Liver (tissue), 9 donors: ENCODE measurements around the gene ADGRV1. TPM values are rescaled to one million over a fixed set of nuclear protein-coding genes. Genes with fewer than 3 reads are reported as not detected.

ENCODE experiments used
- DNase-seq: peaks from one replicate; pipeline ENCODE4 v3.0.0-alpha.2; 2017; ENCODE audit warnings: low spot score
- H3K27ac ChIP-seq, 2 donors: one replicate each; pipeline ENCODE4 v1.7.0; 2013; ENCODE audit warnings: inconsistent platforms in 2 of 2, low read length in 2 of 2, control low read depth in 1 of 2, low read depth in 1 of 2, mild to moderate bottlenecking in 1 of 2
- H3K27me3 ChIP-seq, 4 donors: one replicate each; pipeline versions ENCODE4 v1.6.1 to v1.7.0; 2013; ENCODE audit warnings: low read length in 3 of 4, inconsistent platforms in 1 of 4, mild to moderate bottlenecking in 1 of 4, moderate library complexity in 1 of 4; ENCODE audit not compliant: control insufficient read depth in 4 of 4, insufficient read depth in 4 of 4
- H3K36me3 ChIP-seq, 4 donors: one replicate each; pipeline versions ENCODE4 v1.6.1 to v1.7.0; 2013; ENCODE audit warnings: low read length in 3 of 4, mild to moderate bottlenecking in 3 of 4, low read depth in 1 of 4, moderate library complexity in 1 of 4; ENCODE audit not compliant: control insufficient read depth in 4 of 4, insufficient read depth in 3 of 4
- H3K4me1 ChIP-seq, 4 donors: one replicate each; pipeline versions ENCODE4 v1.6.1 to v1.7.0; 2013; ENCODE audit warnings: low read length in 3 of 4, mild to moderate bottlenecking in 3 of 4, moderate library complexity in 1 of 4; ENCODE audit not compliant: control insufficient read depth in 4 of 4, insufficient read depth in 4 of 4
- H3K4me3 ChIP-seq, 3 donors: one replicate each; pipeline versions ENCODE4 v1.6.1 to v1.7.0; 2013; ENCODE audit warnings: low read length in 3 of 3, control low read depth in 1 of 3, low read depth in 1 of 3, mild to moderate bottlenecking in 1 of 3
- H3K9ac ChIP-seq, 2 donors: one replicate each; pipeline ENCODE4 v1.7.0; 2013; ENCODE audit warnings: low read length in 2 of 2, mild to moderate bottlenecking in 2 of 2, moderate library complexity in 2 of 2, control low read depth in 1 of 2, low read depth in 1 of 2
- H3K9me3 ChIP-seq, 4 donors: one replicate each; pipeline versions ENCODE4 v1.6.1 to v1.7.0; 2013; ENCODE audit warnings: low read length in 3 of 4; ENCODE audit not compliant: control insufficient read depth in 4 of 4
- EGR1 ChIP-seq, 2 donors: IDR thresholded peaks; 2 replicates each; pipeline ENCODE4 v1.6.1; 2016 to 2018; ENCODE audit warnings: antibody characterized with exemption in 2 of 2, low read depth in 2 of 2
- FOXA1 ChIP-seq: IDR thresholded peaks from 2 replicates; pipeline ENCODE4 v1.6.1; 2016; ENCODE audit warnings: antibody characterized with exemption
- FOXA2 ChIP-seq: IDR thresholded peaks from 2 replicates; pipeline ENCODE4 v1.6.1; 2016; ENCODE audit warnings: antibody characterized with exemption
- GABPA ChIP-seq, 2 donors: IDR thresholded peaks in 1 of 2; conservative IDR thresholded peaks in 1 of 2; 2 replicates each; pipeline ENCODE4 v1.6.1; 2016; ENCODE audit warnings: antibody characterized with exemption in 2 of 2, mild to moderate bottlenecking in 1 of 2, moderate library complexity in 1 of 2
- HNF4A ChIP-seq, 2 donors: conservative IDR thresholded peaks; 2 replicates each; pipeline ENCODE4 v1.6.1; 2016; ENCODE audit warnings: antibody characterized with exemption in 2 of 2, mild to moderate bottlenecking in 2 of 2
- HNF4G ChIP-seq: IDR thresholded peaks from 2 replicates; pipeline ENCODE4 v1.6.1; 2016; ENCODE audit warnings: antibody characterized with exemption
- JUND ChIP-seq, 2 donors: IDR thresholded peaks; 2 replicates each; pipeline ENCODE4 v1.6.1; 2016; ENCODE audit warnings: antibody characterized with exemption in 2 of 2
- NR2F2 ChIP-seq: IDR thresholded peaks from 2 replicates; pipeline ENCODE4 v1.6.1; 2016; ENCODE audit warnings: antibody characterized with exemption
- RAD21 ChIP-seq, 2 donors: IDR thresholded peaks; 2 replicates each; pipeline ENCODE4 v1.6.1; 2016; ENCODE audit warnings: antibody characterized with exemption in 2 of 2, mild to moderate bottlenecking in 2 of 2
- RXRA ChIP-seq, 2 donors: IDR thresholded peaks; 2 replicates each; pipeline ENCODE4 v1.6.1; 2017 to 2018; ENCODE audit warnings: antibody characterized with exemption in 2 of 2, mild to moderate bottlenecking in 1 of 2
- SP1 ChIP-seq: IDR thresholded peaks from 2 replicates; pipeline ENCODE4 v1.6.1; 2018; ENCODE audit warnings: antibody characterized with exemption, mild to moderate bottlenecking
- TAF1 ChIP-seq: conservative IDR thresholded peaks from 2 replicates; pipeline ENCODE4 v1.6.1; 2016; ENCODE audit warnings: antibody characterized with exemption, mild to moderate bottlenecking
- YY1 ChIP-seq: IDR thresholded peaks from 2 replicates; pipeline ENCODE4 v1.6.1; 2016; ENCODE audit warnings: antibody characterized with exemption, mild to moderate bottlenecking
- WGBS: extraction: QIAGEN DNeasy Blood & Tissue Kit; methylation state at CpG from one replicate; pipeline ENCODE4 v1.1.7; 2013; 5-methylcytosine and 5-hydroxymethylcytosine counted together
- polyA plus RNA-seq, 2 donors: library from polyadenylated mRNA; stranded (reverse) in 1 of 2; unstranded in 1 of 2; fragments of 200-250 nt in 1 of 2; fragments of >200 nt in 1 of 2; fragmentation: Nextera tagmentation in 1 of 2; extraction: Ambion mirVana in 1 of 2; gene quantifications; one replicate each; pipeline versions ENCODE4 v1.2.1 to v1.2.3, GENCODE V29; 2013 to 2015
- total RNA-seq, 2 donors: library from RNA; depleted of rRNA; stranded (reverse); fragments of >200 nt; gene quantifications; one replicate each; pipeline ENCODE4 v1.2.3, GENCODE V29; 2014
- TF ChIP-seq, protein P1 (sequence below): IDR thresholded peaks from 2 replicates; pipeline ENCODE4 v1.6.1; 2016; ENCODE audit warnings: antibody characterized with exemption
- TF ChIP-seq, protein P2 (sequence below): IDR thresholded peaks from 2 replicates; pipeline ENCODE4 v1.6.1; 2016; ENCODE audit warnings: antibody characterized with exemption
- TF ChIP-seq, protein P3 (sequence below): IDR thresholded peaks from 2 replicates; pipeline ENCODE4 v1.6.1; 2016; ENCODE audit warnings: antibody characterized with exemption
- TF ChIP-seq, protein P4 (sequence below): IDR thresholded peaks from 2 replicates; pipeline ENCODE4 v1.6.1; 2016; ENCODE audit warnings: antibody characterized with exemption, mild to moderate bottlenecking
- TF ChIP-seq, protein P5 (sequence below): fragments of 150-350 bp; IDR thresholded peaks from 2 replicates; pipeline ENCODE4 v1.5.1; 2017; ENCODE audit warnings: improper control_type of control experiment, low read depth, low read length; ENCODE audit not compliant: missing input control
- donor health status: healthy.
- donor health status: healthy.
- donor health status: healthy.
- donor health status: healthy.
- donor health status: healthy.

ADGRV1 gene
- total and polyA plus RNA-seq, 4 donors = 5.1 to 15.5 (median 9.6) TPM

DNA sequence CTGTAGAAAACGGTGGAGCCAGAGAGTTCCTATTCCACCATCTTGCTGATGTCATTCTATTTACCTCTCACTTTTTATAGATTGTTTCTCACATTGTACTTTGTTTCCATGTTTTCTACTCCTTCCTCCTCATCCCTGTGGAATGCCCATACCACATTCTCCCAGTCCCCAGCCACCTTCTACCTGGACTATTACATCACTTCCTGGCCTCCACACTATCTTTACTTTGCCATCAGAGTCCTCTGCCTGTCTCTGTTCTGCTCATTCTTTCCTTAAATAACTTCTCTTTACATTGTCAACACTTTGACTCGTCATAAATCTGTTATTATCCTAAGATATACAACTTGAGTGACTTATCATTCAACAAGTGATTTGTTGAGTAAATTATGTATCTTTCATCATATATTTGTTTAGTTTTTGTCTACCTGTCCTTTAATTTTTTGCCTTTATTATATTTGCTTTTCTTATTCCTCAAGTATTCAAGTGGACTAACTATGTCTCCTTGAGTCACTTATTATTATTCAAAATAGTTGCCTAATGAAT, 182.5 kb downstream of the ADGRV1 start:
- WGBS = 72% methylated on average over 2 of the region's 2 CpGs
- H3K4me1 ChIP-seq = no peaks in the 10 kb centered on the region

More for the DNA sequence above, 182.5 kb downstream of the ADGRV1 start:
- no peak overlapping the region for H3K4me3 ChIP-seq
- no peak overlapping the region for H3K9ac ChIP-seq
- peaks cover 0 to 2% (median 0%) of the 10 kb centered on the region in 4 donors for H3K27me3 ChIP-seq
- H3K27ac ChIP-seq = no peak overlapping the region
- TF ChIP-seq, protein P1, sequence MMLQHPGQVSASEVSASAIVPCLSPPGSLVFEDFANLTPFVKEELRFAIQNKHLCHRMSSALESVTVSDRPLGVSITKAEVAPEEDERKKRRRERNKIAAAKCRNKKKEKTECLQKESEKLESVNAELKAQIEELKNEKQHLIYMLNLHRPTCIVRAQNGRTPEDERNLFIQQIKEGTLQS = no peak
- TF ChIP-seq RXRA (IDR thresholded peaks at IDR 0.05) (no peak), HNF4A (conservative IDR thresholded peaks at IDR 0.05) (no peak), GABPA (IDR thresholded peaks at IDR 0.05 in 1 of 2, conservative IDR thresholded peaks at IDR 0.05 in 1 of 2) (no peak), YY1 (no peak), TAF1 (no peak), NR2F2 (no peak), JUND (IDR thresholded peaks at IDR 0.05) (no peak), FOXA2 (no peak), HNF4G (no peak), EGR1 (IDR thresholded peaks at IDR 0.05; ENCODE audit: low read depth in 2 of 2) (no peak), FOXA1 (no peak), SP1 (no peak), RAD21 (IDR thresholded peaks at IDR 0.05) (no peak)
- TF ChIP-seq, protein P2, sequence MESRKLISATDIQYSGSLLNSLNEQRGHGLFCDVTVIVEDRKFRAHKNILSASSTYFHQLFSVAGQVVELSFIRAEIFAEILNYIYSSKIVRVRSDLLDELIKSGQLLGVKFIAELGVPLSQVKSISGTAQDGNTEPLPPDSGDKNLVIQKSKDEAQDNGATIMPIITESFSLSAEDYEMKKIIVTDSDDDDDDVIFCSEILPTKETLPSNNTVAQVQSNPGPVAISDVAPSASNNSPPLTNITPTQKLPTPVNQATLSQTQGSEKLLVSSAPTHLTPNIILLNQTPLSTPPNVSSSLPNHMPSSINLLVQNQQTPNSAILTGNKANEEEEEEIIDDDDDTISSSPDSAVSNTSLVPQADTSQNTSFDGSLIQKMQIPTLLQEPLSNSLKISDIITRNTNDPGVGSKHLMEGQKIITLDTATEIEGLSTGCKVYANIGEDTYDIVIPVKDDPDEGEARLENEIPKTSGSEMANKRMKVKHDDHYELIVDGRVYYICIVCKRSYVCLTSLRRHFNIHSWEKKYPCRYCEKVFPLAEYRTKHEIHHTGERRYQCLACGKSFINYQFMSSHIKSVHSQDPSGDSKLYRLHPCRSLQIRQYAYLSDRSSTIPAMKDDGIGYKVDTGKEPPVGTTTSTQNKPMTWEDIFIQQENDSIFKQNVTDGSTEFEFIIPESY = no peak
- TF ChIP-seq, protein P3, sequence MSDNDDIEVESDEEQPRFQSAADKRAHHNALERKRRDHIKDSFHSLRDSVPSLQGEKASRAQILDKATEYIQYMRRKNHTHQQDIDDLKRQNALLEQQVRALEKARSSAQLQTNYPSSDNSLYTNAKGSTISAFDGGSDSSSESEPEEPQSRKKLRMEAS = no peak
- TF ChIP-seq, protein P4, sequence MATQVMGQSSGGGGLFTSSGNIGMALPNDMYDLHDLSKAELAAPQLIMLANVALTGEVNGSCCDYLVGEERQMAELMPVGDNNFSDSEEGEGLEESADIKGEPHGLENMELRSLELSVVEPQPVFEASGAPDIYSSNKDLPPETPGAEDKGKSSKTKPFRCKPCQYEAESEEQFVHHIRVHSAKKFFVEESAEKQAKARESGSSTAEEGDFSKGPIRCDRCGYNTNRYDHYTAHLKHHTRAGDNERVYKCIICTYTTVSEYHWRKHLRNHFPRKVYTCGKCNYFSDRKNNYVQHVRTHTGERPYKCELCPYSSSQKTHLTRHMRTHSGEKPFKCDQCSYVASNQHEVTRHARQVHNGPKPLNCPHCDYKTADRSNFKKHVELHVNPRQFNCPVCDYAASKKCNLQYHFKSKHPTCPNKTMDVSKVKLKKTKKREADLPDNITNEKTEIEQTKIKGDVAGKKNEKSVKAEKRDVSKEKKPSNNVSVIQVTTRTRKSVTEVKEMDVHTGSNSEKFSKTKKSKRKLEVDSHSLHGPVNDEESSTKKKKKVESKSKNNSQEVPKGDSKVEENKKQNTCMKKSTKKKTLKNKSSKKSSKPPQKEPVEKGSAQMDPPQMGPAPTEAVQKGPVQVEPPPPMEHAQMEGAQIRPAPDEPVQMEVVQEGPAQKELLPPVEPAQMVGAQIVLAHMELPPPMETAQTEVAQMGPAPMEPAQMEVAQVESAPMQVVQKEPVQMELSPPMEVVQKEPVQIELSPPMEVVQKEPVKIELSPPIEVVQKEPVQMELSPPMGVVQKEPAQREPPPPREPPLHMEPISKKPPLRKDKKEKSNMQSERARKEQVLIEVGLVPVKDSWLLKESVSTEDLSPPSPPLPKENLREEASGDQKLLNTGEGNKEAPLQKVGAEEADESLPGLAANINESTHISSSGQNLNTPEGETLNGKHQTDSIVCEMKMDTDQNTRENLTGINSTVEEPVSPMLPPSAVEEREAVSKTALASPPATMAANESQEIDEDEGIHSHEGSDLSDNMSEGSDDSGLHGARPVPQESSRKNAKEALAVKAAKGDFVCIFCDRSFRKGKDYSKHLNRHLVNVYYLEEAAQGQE = no peak
- TF ChIP-seq, protein P5, sequence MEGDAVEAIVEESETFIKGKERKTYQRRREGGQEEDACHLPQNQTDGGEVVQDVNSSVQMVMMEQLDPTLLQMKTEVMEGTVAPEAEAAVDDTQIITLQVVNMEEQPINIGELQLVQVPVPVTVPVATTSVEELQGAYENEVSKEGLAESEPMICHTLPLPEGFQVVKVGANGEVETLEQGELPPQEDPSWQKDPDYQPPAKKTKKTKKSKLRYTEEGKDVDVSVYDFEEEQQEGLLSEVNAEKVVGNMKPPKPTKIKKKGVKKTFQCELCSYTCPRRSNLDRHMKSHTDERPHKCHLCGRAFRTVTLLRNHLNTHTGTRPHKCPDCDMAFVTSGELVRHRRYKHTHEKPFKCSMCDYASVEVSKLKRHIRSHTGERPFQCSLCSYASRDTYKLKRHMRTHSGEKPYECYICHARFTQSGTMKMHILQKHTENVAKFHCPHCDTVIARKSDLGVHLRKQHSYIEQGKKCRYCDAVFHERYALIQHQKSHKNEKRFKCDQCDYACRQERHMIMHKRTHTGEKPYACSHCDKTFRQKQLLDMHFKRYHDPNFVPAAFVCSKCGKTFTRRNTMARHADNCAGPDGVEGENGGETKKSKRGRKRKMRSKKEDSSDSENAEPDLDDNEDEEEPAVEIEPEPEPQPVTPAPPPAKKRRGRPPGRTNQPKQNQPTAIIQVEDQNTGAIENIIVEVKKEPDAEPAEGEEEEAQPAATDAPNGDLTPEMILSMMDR = no peak
- DNase-seq = no peak
- no peaks in the 10 kb centered on the region for H3K36me3 ChIP-seq
- peaks cover 0 to 6% (median 4%) of the 10 kb centered on the region in 4 donors for H3K9me3 ChIP-seq
